GM21367 (cell line): ENCODE data around the gene GNGT1.

Experiments
- ATAC-seq: cut with Tn5 transposase; IDR thresholded peaks from one replicate; pipeline ENCODE4 v1.9.1; 2021; ENCODE audit not compliant: unreplicated experiment

GNGT1 gene

GRCh38 chr7:93906267-93906666 lies at the start of gene GNGT1:
TSS of gene GNGT1 (plus strand) at chr7:93906567. CDS start at chr7:93906747, 180 bp downstream.
- ATAC-seq: no peak

- ATAC-seq: no peak
Measured at GRCh38 chr7:93858857-93859256, 47.5 kb upstream of the GNGT1 start.

GRCh38 chr7:93860261-93860660 lies 46.1 kb upstream of the GNGT1 start:
- no peak for ATAC-seq

- no peak for ATAC-seq
Measured at GRCh38 chr7:93861325-93861949, 44.9 kb upstream of the GNGT1 start.

- no peak for ATAC-seq
Measured at GRCh38 chr7:93862651-93863050, 43.7 kb upstream of the GNGT1 start.

GRCh38 chr7:93866886-93867285 lies 39.5 kb upstream of the GNGT1 start:
- no peak for ATAC-seq

- ATAC-seq: no peak
Measured at GRCh38 chr7:93873998-93874574, 32.3 kb upstream of the GNGT1 start.

- no peak for ATAC-seq
Measured at GRCh38 chr7:93877742-93878141, 28.6 kb upstream of the GNGT1 start.

- ATAC-seq: no peak
Measured at GRCh38 chr7:93879356-93879755, 27.0 kb upstream of the GNGT1 start.

GRCh38 chr7:93882468-93882867 lies 23.9 kb upstream of the GNGT1 start:
- ATAC-seq: no peak

GRCh38 chr7:93883078-93883916 lies 23.1 kb upstream of the GNGT1 start:
- no peak for ATAC-seq

- ATAC-seq: no peak
Measured at GRCh38 chr7:93883917-93884345, 22.4 kb upstream of the GNGT1 start.

GRCh38 chr7:93884541-93884940 lies 21.8 kb upstream of the GNGT1 start:
- ATAC-seq: no peak

GRCh38 chr7:93889261-93889660 lies 17.1 kb upstream of the GNGT1 start:
- ATAC-seq: no peak

- ATAC-seq: peak; percentile 54
Measured at GRCh38 chr7:93890041-93890463, 16.3 kb upstream of the GNGT1 start.

- peak; percentile 34 for ATAC-seq
Measured at GRCh38 chr7:93890464-93891068, 15.8 kb upstream of the GNGT1 start, which contains the start of gene TFPI2. TSS of gene TFPI2 (minus strand) at chr7:93890753. CDS start at chr7:93890678, 75 bp downstream.

GRCh38 chr7:93894426-93894825 lies 11.9 kb upstream of the GNGT1 start:
- no peak for ATAC-seq

GRCh38 chr7:93894966-93895640 lies 11.3 kb upstream of the GNGT1 start:
- no peak for ATAC-seq

- no peak for ATAC-seq
Measured at GRCh38 chr7:93895859-93896600, 10.3 kb upstream of the GNGT1 start.

GRCh38 chr7:93897680-93898079 lies 8.7 kb upstream of the GNGT1 start:
- no peak for ATAC-seq
